NCI-H1436 (cell line): Measurements from ENCODE around the gene CST9.
"Not testable (repeated sequence)": the region's sequence is repeated elsewhere in the genome, so short reads cannot be mapped to it uniquely, and the experiment has no call there.

Source experiments
- DNase-seq: peaks from one replicate; lab custom pipeline; 2025; lab: John Stamatoyannopoulos, UW

The CST9 gene

GRCh38 chr20:23623666-23624323, 18.1 kb upstream of the CST9 start:
- DNase-seq: no peak

- no peak for DNase-seq
Measured at GRCh38 chr20:23622839-23623343, 17.2 kb upstream of the CST9 start.

- not testable (repeated sequence) for DNase-seq
Measured at GRCh38 chr20:23622401-23622800, 16.7 kb upstream of the CST9 start.

GRCh38 chr20:23620670-23621386, 15.1 kb upstream of the CST9 start:
- not testable (repeated sequence) for DNase-seq

- DNase-seq: no peak
Measured at GRCh38 chr20:23614163-23614562, 8.4 kb upstream of the CST9 start.

GRCh38 chr20:23613676-23614075, 8.0 kb upstream of the CST9 start:
- DNase-seq: no peak

- no peak for DNase-seq
Measured at GRCh38 chr20:23612396-23612795, 6.7 kb upstream of the CST9 start.

GRCh38 chr20:23609486-23610109, 3.9 kb upstream of the CST9 start:
- no peak for DNase-seq

GRCh38 chr20:23608251-23608846, 2.6 kb upstream of the CST9 start:
- DNase-seq: no peak

- no peak for DNase-seq
Measured at GRCh38 chr20:23607497-23608245, 2.0 kb upstream of the CST9 start.

GRCh38 chr20:23606652-23607049, 934 bp upstream of the CST9 start:
- DNase-seq: peak; percentile 68

GRCh38 chr20:23604306-23604705, 1.4 kb downstream of the CST9 start:
- no peak for DNase-seq

- DNase-seq: no peak
Measured at GRCh38 chr20:23603321-23603720, 2.4 kb downstream of the CST9 start.

- DNase-seq: no peak
Measured at GRCh38 chr20:23602699-23603098, 3.0 kb downstream of the CST9 start.

GRCh38 chr20:23602241-23602640, 3.5 kb downstream of the CST9 start:
- DNase-seq: no peak

- DNase-seq: no peak
Measured at GRCh38 chr20:23601715-23602114, 4.0 kb downstream of the CST9 start.

GRCh38 chr20:23598481-23598880, 7.2 kb downstream of the CST9 start:
- DNase-seq: no peak

GRCh38 chr20:23596579-23597250, 9.0 kb downstream of the CST9 start:
- no peak for DNase-seq

- DNase-seq: no peak
Measured at GRCh38 chr20:23595941-23596340, 9.8 kb downstream of the CST9 start.

GRCh38 chr20:23588434-23589403, 17.0 kb downstream of the CST9 start:
- DNase-seq: no peak
